Mesendoderm (in vitro differentiated cells): ENCODE results near the gene AK5.

ENCODE experiments used
- DNase-seq: peaks from one replicate; pipeline ENCODE4 v3.0.0; 2013
- H2AK5ac ChIP-seq: 2 replicates; pipeline ENCODE4 v1.6.1; 2013; ENCODE audit warnings: low read length, inconsistent platforms
- H2BK120ac ChIP-seq: 2 replicates; pipeline ENCODE4 v1.6.1; 2013; ENCODE audit warnings: low read depth, mild to moderate bottlenecking, low read length, moderate library complexity, mixed read lengths
- H2BK15ac ChIP-seq: replicated peaks from 2 replicates; pipeline ENCODE4 v1.6.1; 2013; ENCODE audit warnings: low read depth, mild to moderate bottlenecking, moderate library complexity
- H2BK5ac ChIP-seq: 2 replicates; pipeline ENCODE4 v1.6.1; 2013; ENCODE audit warnings: low read length, inconsistent platforms
- H3K18ac ChIP-seq: 2 replicates; pipeline ENCODE4 v1.6.1; 2013; ENCODE audit warnings: mild to moderate bottlenecking, low read length, mixed read lengths
- H3K23ac ChIP-seq: one replicate; pipeline ENCODE4 v1.6.1; 2013; ENCODE audit warnings: low read length
- H3K27ac ChIP-seq: 2 replicates; pipeline ENCODE4 v1.5.1; 2013; ENCODE audit warnings: low read depth, mild to moderate bottlenecking, inconsistent platforms, low read length, moderate library complexity
- H3K27me3 ChIP-seq: 2 replicates; pipeline ENCODE4 v1.6.1; 2013; ENCODE audit warnings: low read length, control low read depth, mild to moderate bottlenecking, inconsistent platforms; ENCODE audit not compliant: insufficient read depth, poor library complexity
- H3K36me3 ChIP-seq: 2 replicates; pipeline ENCODE4 v1.6.1; 2013; ENCODE audit warnings: low read length, inconsistent platforms; ENCODE audit not compliant: control insufficient read depth, insufficient read depth
- H3K4ac ChIP-seq: one replicate; pipeline ENCODE4 v1.6.1; 2013; ENCODE audit warnings: low read depth, mild to moderate bottlenecking, low read length, moderate library complexity
- H3K4me1 ChIP-seq: 2 replicates; pipeline ENCODE4 v1.6.1; 2013; ENCODE audit warnings: low read depth, low read length, inconsistent platforms; ENCODE audit not compliant: control insufficient read depth
- H3K4me2 ChIP-seq: 2 replicates; pipeline ENCODE4 v1.6.1; 2013; ENCODE audit warnings: low read length
- H3K4me3 ChIP-seq: 2 replicates; pipeline ENCODE4 v1.5.1; 2013; ENCODE audit warnings: mild to moderate bottlenecking, low read length
- H3K56ac ChIP-seq: one replicate; pipeline ENCODE4 v1.6.1; 2013; ENCODE audit warnings: low read length
- H3K79me1 ChIP-seq: 2 replicates; pipeline ENCODE4 v1.6.1; 2013; ENCODE audit warnings: low read length, inconsistent platforms
- H3K79me2 ChIP-seq: 2 replicates; pipeline ENCODE4 v1.6.1; 2013; ENCODE audit warnings: mild to moderate bottlenecking, low read length; ENCODE audit not compliant: control insufficient read depth, insufficient read depth
- H3K9ac ChIP-seq: 2 replicates; pipeline ENCODE4 v1.6.1; 2013; ENCODE audit warnings: low read length, inconsistent platforms
- H4K5ac ChIP-seq: one replicate; pipeline ENCODE4 v1.6.1; 2013; ENCODE audit warnings: low read length
- H4K8ac ChIP-seq: one replicate; pipeline ENCODE4 v1.6.1; 2013; ENCODE audit warnings: low read depth, mild to moderate bottlenecking, control low read depth, low read length, moderate library complexity
- WGBS: extraction: QIAGEN DNeasy Blood & Tissue Kit; methylation state at CpG from one replicate; pipeline ENCODE4 v1.1.7; 2013; ENCODE audit warnings: low lambda C conversion rate, missing lambda C conversion rate; ENCODE audit not compliant: insufficient coverage; ENCODE audit errors: extremely low coverage; 5-methylcytosine and 5-hydroxymethylcytosine counted together

Gene AK5

GRCh38 chr1:77385551-77385950 is 103.7 kb downstream of the AK5 start:
- Histone ChIP-seq H3K36me3 (no peaks in the 10 kb centered on the region), H3K23ac (no peak overlapping the region), H2BK5ac (no peak overlapping the region), H3K4ac (no peak overlapping the region), H3K4me3 (no peak overlapping the region), H4K8ac (no peak overlapping the region), H3K79me1 (no peaks in the 10 kb centered on the region), H3K4me1 (no peaks in the 10 kb centered on the region), H3K79me2 (no peaks in the 10 kb centered on the region), H3K4me2 (no peak overlapping the region), H3K18ac (no peak overlapping the region), H2BK15ac (no peak overlapping the region), H2AK5ac (no peak overlapping the region), H3K56ac (no peak overlapping the region), H2BK120ac (no peak overlapping the region), H3K27me3 (no peaks in the 10 kb centered on the region), H3K9ac (no peak overlapping the region), H3K27ac (no peak overlapping the region), H4K5ac (no peak overlapping the region)
- WGBS, result no CpG with 5 or more reads among the region's 3 CpGs
- DNase-seq, result no peak

- Histone ChIP-seq H3K79me1 (no peaks in the 10 kb centered on the region), H2BK5ac (no peak overlapping the region), H3K56ac (no peak overlapping the region), H3K4me2 (no peak overlapping the region), H3K27me3 (no peaks in the 10 kb centered on the region), H3K27ac (no peak overlapping the region), H3K4me1 (no peaks in the 10 kb centered on the region), H2BK120ac (no peak overlapping the region), H3K79me2 (no peaks in the 10 kb centered on the region), H2BK15ac (no peak overlapping the region), H3K9ac (no peak overlapping the region), H3K23ac (no peak overlapping the region), H3K4me3 (no peak overlapping the region), H3K18ac (no peak overlapping the region), H4K5ac (no peak overlapping the region), H2AK5ac (no peak overlapping the region), H3K4ac (no peak overlapping the region), H4K8ac (no peak overlapping the region), H3K36me3 (no peaks in the 10 kb centered on the region)
- no peak for DNase-seq
These were observed 104.5 kb downstream of the AK5 start for GRCh38 chr1:77386276-77386675.

GRCh38 chr1:77387553-77387952 is 105.7 kb downstream of the AK5 start:
- no peak overlapping the region for H3K56ac ChIP-seq
- H3K18ac ChIP-seq, result no peak overlapping the region
- H3K27ac ChIP-seq, result no peak overlapping the region
- no peak overlapping the region for H2BK120ac ChIP-seq
- H3K23ac ChIP-seq, result no peak overlapping the region
- H3K4ac ChIP-seq, result no peak overlapping the region
- no peak overlapping the region for H2BK15ac ChIP-seq
- no peak overlapping the region for H4K5ac ChIP-seq
- no peaks in the 10 kb centered on the region for H3K36me3 ChIP-seq
- no peak for DNase-seq
- H3K27me3 ChIP-seq, result no peaks in the 10 kb centered on the region
- H3K4me1 ChIP-seq, result no peaks in the 10 kb centered on the region
- H4K8ac ChIP-seq, result no peak overlapping the region
- H3K9ac ChIP-seq, result no peak overlapping the region
- no peaks in the 10 kb centered on the region for H3K79me2 ChIP-seq
- no peak overlapping the region for H3K4me3 ChIP-seq
- H3K79me1 ChIP-seq, result no peaks in the 10 kb centered on the region
- H2AK5ac ChIP-seq, result no peak overlapping the region
- no CpG with 5 or more reads among the region's 1 CpG for WGBS
- H3K4me2 ChIP-seq, result no peak overlapping the region
- no peak overlapping the region for H2BK5ac ChIP-seq

GRCh38 chr1:77388661-77389060 is 106.8 kb downstream of the AK5 start:
- no CpG with 5 or more reads among the region's 3 CpGs for WGBS

GRCh38 chr1:77392486-77392885 is 110.7 kb downstream of the AK5 start:
- no peak overlapping the region for H3K27ac ChIP-seq
- no peaks in the 10 kb centered on the region for H3K27me3 ChIP-seq
- H3K9ac ChIP-seq, result no peak overlapping the region
- H3K18ac ChIP-seq, result no peak overlapping the region
- H2BK15ac ChIP-seq, result no peak overlapping the region
- no peak overlapping the region for H2BK5ac ChIP-seq
- H2BK120ac ChIP-seq, result no peak overlapping the region
- no peak overlapping the region for H3K4ac ChIP-seq
- no peak overlapping the region for H3K4me3 ChIP-seq
- H3K23ac ChIP-seq, result no peak overlapping the region
- no peaks in the 10 kb centered on the region for H3K4me1 ChIP-seq
- DNase-seq, result no peak
- no peak overlapping the region for H4K8ac ChIP-seq
- no peak overlapping the region for H3K56ac ChIP-seq
- no peaks in the 10 kb centered on the region for H3K79me1 ChIP-seq
- H4K5ac ChIP-seq, result no peak overlapping the region
- WGBS, result no CpG with 5 or more reads among the region's 4 CpGs
- H2AK5ac ChIP-seq, result no peak overlapping the region
- H3K4me2 ChIP-seq, result no peak overlapping the region
- no peaks in the 10 kb centered on the region for H3K36me3 ChIP-seq
- H3K79me2 ChIP-seq, result no peaks in the 10 kb centered on the region

More at GRCh38 chr1:77388661-77389060, 106.8 kb downstream of the AK5 start:
- Histone ChIP-seq H2AK5ac (no peak overlapping the region), H3K79me1 (no peaks in the 10 kb centered on the region), H3K18ac (no peak overlapping the region), H3K4me2 (no peak overlapping the region), H3K4me3 (no peak overlapping the region), H3K36me3 (no peaks in the 10 kb centered on the region), H3K56ac (no peak overlapping the region), H3K23ac (no peak overlapping the region), H2BK120ac (no peak overlapping the region), H4K8ac (no peak overlapping the region), H3K27ac (no peak overlapping the region), H3K4me1 (no peaks in the 10 kb centered on the region), H2BK5ac (no peak overlapping the region), H3K9ac (no peak overlapping the region), H2BK15ac (no peak overlapping the region), H3K79me2 (no peaks in the 10 kb centered on the region), H3K27me3 (no peaks in the 10 kb centered on the region), H4K5ac (no peak overlapping the region), H3K4ac (no peak overlapping the region)
- no peak for DNase-seq

- WGBS, result no CpG with 5 or more reads among the region's 2 CpGs
- H2BK120ac ChIP-seq, result no peak overlapping the region
- no peak overlapping the region for H3K4ac ChIP-seq
- no peak overlapping the region for H3K9ac ChIP-seq
- no peak overlapping the region for H3K23ac ChIP-seq
- no peak overlapping the region for H2BK5ac ChIP-seq
- no peaks in the 10 kb centered on the region for H3K4me1 ChIP-seq
- H3K79me2 ChIP-seq, result no peaks in the 10 kb centered on the region
- H3K36me3 ChIP-seq, result no peaks in the 10 kb centered on the region
- H4K5ac ChIP-seq, result no peak overlapping the region
- H4K8ac ChIP-seq, result no peak overlapping the region
- H3K4me2 ChIP-seq, result no peak overlapping the region
- H3K56ac ChIP-seq, result no peak overlapping the region
- no peak overlapping the region for H3K27ac ChIP-seq
- H3K27me3 ChIP-seq, result no peaks in the 10 kb centered on the region
- no peak overlapping the region for H2AK5ac ChIP-seq
- no peak for DNase-seq
- H3K4me3 ChIP-seq, result no peak overlapping the region
- no peak overlapping the region for H3K18ac ChIP-seq
- H2BK15ac ChIP-seq, result no peak overlapping the region
- H3K79me1 ChIP-seq, result no peaks in the 10 kb centered on the region
These were observed 112.3 kb downstream of the AK5 start for GRCh38 chr1:77394166-77394565.
